Retinal pigment epithelial cell (primary cell): ENCODE data around the gene CPSF6.

Source experiments
- DNase-seq: peaks from one replicate; pipeline ENCODE4 v3.0.0-alpha.2; 2010; ENCODE audit warnings: low read depth
- H3K4me3 ChIP-seq: 2 replicates; pipeline ENCODE4 v1.5.1; 2011; ENCODE audit warnings: mild to moderate bottlenecking, low read length, control low read depth, moderate library complexity
- CTCF ChIP-seq: conservative IDR thresholded peaks from 2 replicates; pipeline ENCODE4 v1.5.1; 2011; ENCODE audit warnings: low read depth, low read length, control low read depth, inconsistent platforms

Gene CPSF6

GRCh38 chr12:69321351-69321750, 82.0 kb downstream of the CPSF6 start:
- no peak for TF ChIP-seq CTCF
- DNase-seq = no peak
- no peak overlapping the region for H3K4me3 ChIP-seq
